HepG2 (cell line): ENCODE data around the gene NSD1. TPM values are rescaled to one million over a fixed set of nuclear protein-coding genes. Genes with fewer than 3 reads are reported as not detected.
A peak's percentile ranks its signal among the peaks of the same experiment; 100 is the strongest.

Experiments used
- AGO2 ChIP-seq: fragments of 200-400 bp; formaldehyde crosslinking; optimal IDR thresholded peaks from 2 replicates; pipeline ENCODE3; 2017; ENCODE audit warnings: mild to moderate bottlenecking, low read depth, low read length, moderate library complexity
- DZIP1 ChIP-seq: sonication (generic); formaldehyde crosslinking; IDR thresholded peaks from 2 replicates; pipeline ENCODE4 v1.5.0; 2020; ENCODE audit warnings: mild to moderate bottlenecking, missing genetic modification reagents
- FOXA3 ChIP-seq: IDR thresholded peaks from 2 replicates; pipeline ENCODE4 v1.6.1; 2016; ENCODE audit warnings: missing genetic modification reagents, missing compliant biosample characterization
- GFI1 ChIP-seq: sonication (generic); formaldehyde crosslinking; IDR thresholded peaks from 2 replicates; pipeline ENCODE4 v1.5.0; 2020; ENCODE audit warnings: missing genetic modification reagents, mild to moderate bottlenecking, borderline replicate concordance
- HOXA7 ChIP-seq: sonication (generic); formaldehyde crosslinking; IDR thresholded peaks from 2 replicates; pipeline ENCODE4 v1.8.1; 2022; ENCODE audit warnings: mild to moderate bottlenecking, missing genetic modification reagents, moderate library complexity
- NRL ChIP-seq: sonication (generic); formaldehyde crosslinking; IDR thresholded peaks from 2 replicates; pipeline ENCODE4 v1.5.0; 2020; ENCODE audit warnings: missing genetic modification reagents, mild to moderate bottlenecking, moderate library complexity, borderline replicate concordance
- POGZ ChIP-seq: sonication (generic); formaldehyde crosslinking; IDR thresholded peaks from 2 replicates; pipeline ENCODE4 v1.4.0; 2020; ENCODE audit warnings: mild to moderate bottlenecking, missing genetic modification reagents
- POLR2A ChIP-seq, 2 experiments: IDR thresholded peaks; 2 replicates each; pipeline ENCODE4 v1.6.1; 2011; ENCODE audit warnings: low read depth in 2 of 2, low read length in 2 of 2, mild to moderate bottlenecking in 1 of 2, moderate library complexity in 1 of 2; ENCODE audit not compliant: insufficient read depth in 1 of 2
- PRPF4 ChIP-seq: fragments of 200-400 bp; formaldehyde crosslinking; IDR thresholded peaks from 2 replicates; pipeline ENCODE4 v1.6.1; 2016; ENCODE audit warnings: low read length, low read depth; ENCODE audit not compliant: poor library complexity, severe bottlenecking
- RBFOX2 ChIP-seq: fragments of 200-400 bp; formaldehyde crosslinking; IDR thresholded peaks from 2 replicates; pipeline ENCODE4 v1.6.1; 2017; ENCODE audit warnings: low read depth, mild to moderate bottlenecking, low read length
- STAT5B ChIP-seq: sonication (generic); formaldehyde crosslinking; IDR thresholded peaks from 2 replicates; pipeline ENCODE4 v1.4.0; 2020; ENCODE audit warnings: missing genetic modification reagents
- ZC3H13 ChIP-seq: sonication (generic); formaldehyde crosslinking; IDR thresholded peaks from 2 replicates; pipeline ENCODE4 v1.8.1; 2023; ENCODE audit warnings: mild to moderate bottlenecking, missing genetic modification reagents, moderate library complexity
- ZFP82 ChIP-seq: sonication (generic); formaldehyde crosslinking; IDR thresholded peaks from 2 replicates; pipeline ENCODE4 v1.5.1; 2020; ENCODE audit warnings: mild to moderate bottlenecking, missing genetic modification reagents, borderline replicate concordance
- ZIK1 ChIP-seq: sonication (generic); formaldehyde crosslinking; IDR thresholded peaks from 2 replicates; pipeline ENCODE4 v1.5.0; 2020; ENCODE audit warnings: mild to moderate bottlenecking, low read depth, missing genetic modification reagents, borderline replicate concordance
- ZNF136 ChIP-seq: sonication (generic); formaldehyde crosslinking; IDR thresholded peaks from 2 replicates; pipeline ENCODE4 v1.8.1; 2022; ENCODE audit warnings: low read depth, mild to moderate bottlenecking, moderate library complexity, missing genetic modification reagents
- ZNF225 ChIP-seq: sonication (generic); formaldehyde crosslinking; IDR thresholded peaks from 2 replicates; pipeline ENCODE4 v1.4.0; 2020; ENCODE audit warnings: mild to moderate bottlenecking, missing genetic modification reagents
- ZNF260 ChIP-seq: sonication (generic); formaldehyde crosslinking; IDR thresholded peaks from 2 replicates; pipeline ENCODE4 v1.4.0; 2020; ENCODE audit warnings: missing genetic modification reagents, low read depth, mild to moderate bottlenecking, borderline replicate concordance
- ZNF3 ChIP-seq: IDR thresholded peaks from 2 replicates; pipeline ENCODE4 v1.7.0; 2017; ENCODE audit warnings: inconsistent platforms
- ZNF331 ChIP-seq: sonication (generic); formaldehyde crosslinking; IDR thresholded peaks from 2 replicates; pipeline ENCODE4 v1.4.0; 2020; ENCODE audit warnings: missing genetic modification reagents
- ZNF367 ChIP-seq: sonication (generic); formaldehyde crosslinking; IDR thresholded peaks from 2 replicates; pipeline ENCODE4 v1.4.0; 2020; ENCODE audit warnings: missing genetic modification reagents, borderline replicate concordance
- ZNF674 ChIP-seq: sonication (generic); formaldehyde crosslinking; IDR thresholded peaks from 2 replicates; pipeline ENCODE4 v1.5.0; 2020; ENCODE audit warnings: low read depth, mild to moderate bottlenecking, missing genetic modification reagents
- ZNF772 ChIP-seq: sonication (generic); formaldehyde crosslinking; IDR thresholded peaks from 2 replicates; pipeline ENCODE4 v1.5.0; 2020; ENCODE audit warnings: mild to moderate bottlenecking, missing genetic modification reagents
- ZSCAN29 ChIP-seq: sonication (generic); formaldehyde crosslinking; conservative IDR thresholded peaks from 2 replicates; pipeline ENCODE4 v1.4.0; 2020; ENCODE audit warnings: mild to moderate bottlenecking, missing genetic modification reagents
- polyA plus RNA-seq, 8 experiments: library from polyadenylated mRNA; depleted of rRNA in 3 of 8; stranded (reverse) in 7 of 8; unstranded in 1 of 8; fragments of >200 nt; fragmentation: Illumina TruSeq in 4 of 8; extraction: Trizol in 4 of 8; gene quantifications; 2 replicates each; pipeline versions ENCODE4 v1.2.1 to v1.2.3, GENCODE V29; 2011 to 2016; ENCODE audit warnings: low read depth in 4 of 8, missing spikeins in 1 of 8, mixed read lengths in 1 of 8; ENCODE audit not compliant: insufficient read depth in 1 of 8
- total RNA-seq, 5 experiments: library from RNA; depleted of rRNA; stranded (reverse); fragments of >200 nt; fragmentation: Illumina TruSeq; extraction: Trizol; gene quantifications; 2 replicates each; pipeline ENCODE4 v1.2.3, GENCODE V29; 2016; ENCODE audit warnings: low read depth in 1 of 5
- TF ChIP-seq, protein P1 (sequence below): sonication (generic); formaldehyde crosslinking; IDR thresholded peaks from 2 replicates; pipeline ENCODE4 v1.5.1; 2020; ENCODE audit warnings: mild to moderate bottlenecking, moderate library complexity, missing genetic modification reagents
- TF ChIP-seq, protein P2 (sequence below): IDR thresholded peaks from 2 replicates; pipeline ENCODE4 v1.6.1; 2012; ENCODE audit warnings: inconsistent platforms

NSD1 gene
- total and polyA plus RNA-seq, 2 of the 13 experiments (the other 11 are each of a cell fraction or from before 2014, with no cell fraction given): 0.01 to 0.09 TPM

DNA sequence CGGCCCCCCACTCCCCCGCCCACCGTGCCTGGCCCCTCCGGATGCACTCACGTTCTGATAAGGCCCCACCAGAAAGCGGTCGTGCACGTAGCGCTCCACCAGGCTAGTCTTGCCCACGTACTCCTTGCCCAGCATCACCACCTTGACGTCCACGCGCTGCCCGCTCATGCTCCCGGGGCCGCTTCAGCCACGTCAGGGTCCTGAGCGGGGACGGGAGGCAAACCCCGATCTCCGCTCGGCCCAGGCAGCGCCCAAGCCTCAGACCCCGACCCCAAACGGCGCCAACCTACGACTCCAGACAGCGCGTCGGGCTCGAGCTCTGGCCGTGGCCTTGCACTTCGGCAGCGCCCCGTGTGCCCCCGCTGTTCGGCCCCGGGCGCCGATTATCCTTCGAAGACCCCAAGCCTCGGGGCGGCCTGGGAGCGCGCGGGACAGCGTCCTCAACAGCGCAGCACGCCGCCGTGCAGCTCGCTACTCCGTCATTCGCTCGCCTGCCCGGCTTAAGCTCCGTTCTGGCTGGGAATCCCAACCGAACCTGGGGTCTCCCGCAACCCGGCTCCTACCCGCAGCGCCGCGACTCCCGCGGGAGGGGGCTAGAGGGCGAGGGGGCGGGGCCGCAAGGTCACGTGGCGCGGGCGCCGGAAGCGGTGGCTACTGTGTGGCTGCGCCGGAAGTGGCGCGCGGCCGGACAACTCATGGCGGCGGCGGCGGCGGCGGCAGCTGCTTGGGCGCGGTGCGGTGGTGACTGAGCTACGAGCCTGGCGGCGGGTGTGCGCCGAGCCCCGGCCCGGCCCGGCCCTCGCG is 169.8 kb downstream of the NSD1 start, which contains the start of the genes PRELID1 and RAB24 (continued):
- no peak for TF ChIP-seq ZNF674 (CRISPR knock-in tag)
- TF ChIP-seq POGZ (CRISPR knock-in tag): no peak
- peak; percentile 53; the same call in 1 of the 2 replicates for TF ChIP-seq ZIK1
- TF ChIP-seq DZIP1 (CRISPR knock-in tag): peak; percentile 42; the same call in 1 of the 2 replicates
- TF ChIP-seq ZNF331 (CRISPR knock-in tag): peak; percentile 75; the same call in 1 of the 2 replicates
- TF ChIP-seq STAT5B (CRISPR knock-in tag): no peak
- no peak for TF ChIP-seq PRPF4
- TF ChIP-seq ZNF225: peak; percentile 85; the same call in 1 of the 2 replicates
- peak; percentile 70; the same call in 1 of the 2 replicates for TF ChIP-seq GFI1 (CRISPR knock-in tag)
- TF ChIP-seq ZNF260: no peak
- 0 out of 2 replicates have a peak, but pooled peaks have one; percentile 80 for TF ChIP-seq ZC3H13 (CRISPR knock-in tag)
- no peak for TF ChIP-seq ZNF367 (CRISPR knock-in tag)
- TF ChIP-seq ZFP82 (CRISPR knock-in tag): peak; percentile 96; the same call in 1 of the 2 replicates
- TF ChIP-seq POLR2A (IDR thresholded peaks at IDR 0.05; ENCODE audit: insufficient read depth in 1 of 2, low read depth in 2 of 2, low read length in 2 of 2): peak in 1 of 2 experiments; percentile 55; a peak in 1 of 4 replicates
- TF ChIP-seq AGO2: peak; percentile 71
- TF ChIP-seq HOXA7 (CRISPR knock-in tag): no peak
- TF ChIP-seq, protein P1, sequence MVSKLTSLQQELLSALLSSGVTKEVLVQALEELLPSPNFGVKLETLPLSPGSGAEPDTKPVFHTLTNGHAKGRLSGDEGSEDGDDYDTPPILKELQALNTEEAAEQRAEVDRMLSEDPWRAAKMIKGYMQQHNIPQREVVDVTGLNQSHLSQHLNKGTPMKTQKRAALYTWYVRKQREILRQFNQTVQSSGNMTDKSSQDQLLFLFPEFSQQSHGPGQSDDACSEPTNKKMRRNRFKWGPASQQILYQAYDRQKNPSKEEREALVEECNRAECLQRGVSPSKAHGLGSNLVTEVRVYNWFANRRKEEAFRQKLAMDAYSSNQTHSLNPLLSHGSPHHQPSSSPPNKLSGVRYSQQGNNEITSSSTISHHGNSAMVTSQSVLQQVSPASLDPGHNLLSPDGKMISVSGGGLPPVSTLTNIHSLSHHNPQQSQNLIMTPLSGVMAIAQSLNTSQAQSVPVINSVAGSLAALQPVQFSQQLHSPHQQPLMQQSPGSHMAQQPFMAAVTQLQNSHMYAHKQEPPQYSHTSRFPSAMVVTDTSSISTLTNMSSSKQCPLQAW (CRISPR knock-in tag): no peak
- no peak for TF ChIP-seq ZNF3
- TF ChIP-seq NRL: peak; percentile 86
- peak; percentile 42; the same call in 1 of the 2 replicates for TF ChIP-seq ZNF772 (CRISPR knock-in tag)
- peak; percentile 91 for TF ChIP-seq RBFOX2
- TF ChIP-seq, protein P2, sequence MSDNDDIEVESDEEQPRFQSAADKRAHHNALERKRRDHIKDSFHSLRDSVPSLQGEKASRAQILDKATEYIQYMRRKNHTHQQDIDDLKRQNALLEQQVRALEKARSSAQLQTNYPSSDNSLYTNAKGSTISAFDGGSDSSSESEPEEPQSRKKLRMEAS: peak; percentile 59
- peak; percentile 62; the same call in 1 of the 2 replicates for TF ChIP-seq ZNF136
- TF ChIP-seq FOXA3 (CRISPR knock-in tag): peak; percentile 42; the same call in 1 of the 2 replicates
- TF ChIP-seq ZSCAN29 (CRISPR knock-in tag): 0 out of 2 replicates have a peak, but pooled peaks have one; percentile 63
